GM18511 (cell line): Measurements from ENCODE around the gene NEAT1.

Experiments used
- ATAC-seq: cut with Tn5 transposase; IDR thresholded peaks from one replicate; pipeline ENCODE4 v1.9.1; 2021; ENCODE audit warnings: mild to moderate bottlenecking, moderate library complexity; ENCODE audit not compliant: unreplicated experiment

Gene NEAT1

DNA sequence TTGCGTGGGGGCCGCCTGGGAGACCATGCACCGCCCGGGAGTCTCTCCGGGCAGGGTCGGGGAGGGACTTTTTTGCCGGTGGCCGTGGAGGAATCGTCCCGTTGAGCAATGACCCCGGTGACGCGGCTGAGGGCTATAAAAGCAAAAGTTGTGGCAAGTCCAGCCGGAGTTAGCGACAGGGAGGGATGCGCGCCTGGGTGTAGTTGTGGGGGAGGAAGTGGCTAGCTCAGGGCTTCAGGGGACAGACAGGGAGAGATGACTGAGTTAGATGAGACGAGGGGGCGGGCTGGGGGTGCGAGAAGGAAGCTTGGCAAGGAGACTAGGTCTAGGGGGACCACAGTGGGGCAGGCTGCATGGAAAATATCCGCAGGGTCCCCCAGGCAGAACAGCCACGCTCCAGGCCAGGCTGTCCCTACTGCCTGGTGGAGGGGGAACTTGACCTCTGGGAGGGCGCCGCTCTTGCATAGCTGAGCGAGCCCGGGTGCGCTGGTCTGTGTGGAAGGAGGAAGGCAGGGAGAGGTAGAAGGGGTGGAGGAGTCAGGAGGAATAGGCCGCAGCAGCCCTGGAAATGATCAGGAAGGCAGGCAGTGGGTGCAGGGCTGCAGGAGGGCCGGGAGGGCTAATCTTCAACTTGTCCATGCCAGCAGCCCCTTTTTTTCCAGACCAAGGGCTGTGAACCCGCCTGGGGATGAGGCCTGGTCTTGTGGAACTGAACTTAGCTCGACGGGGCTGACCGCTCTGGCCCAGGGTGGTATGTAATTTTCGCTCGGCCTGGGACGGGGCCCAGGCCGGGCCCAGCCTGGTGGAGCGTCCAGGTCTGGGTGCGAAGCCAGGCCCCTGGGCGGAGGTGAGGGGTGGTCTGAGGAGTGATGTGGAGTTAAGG is at the start of gene NEAT1:
TSS of gene NEAT1 (plus strand) at position 166 of the 883 bp plus-strand sequence.
- ATAC-seq: peak; percentile 17

- ATAC-seq: no peak
Measured at GRCh38 chr11:65373839-65374580, 48.6 kb upstream of the NEAT1 start.

GRCh38 chr11:65375012-65375411 is 47.6 kb upstream of the NEAT1 start:
- no peak for ATAC-seq

DNA sequence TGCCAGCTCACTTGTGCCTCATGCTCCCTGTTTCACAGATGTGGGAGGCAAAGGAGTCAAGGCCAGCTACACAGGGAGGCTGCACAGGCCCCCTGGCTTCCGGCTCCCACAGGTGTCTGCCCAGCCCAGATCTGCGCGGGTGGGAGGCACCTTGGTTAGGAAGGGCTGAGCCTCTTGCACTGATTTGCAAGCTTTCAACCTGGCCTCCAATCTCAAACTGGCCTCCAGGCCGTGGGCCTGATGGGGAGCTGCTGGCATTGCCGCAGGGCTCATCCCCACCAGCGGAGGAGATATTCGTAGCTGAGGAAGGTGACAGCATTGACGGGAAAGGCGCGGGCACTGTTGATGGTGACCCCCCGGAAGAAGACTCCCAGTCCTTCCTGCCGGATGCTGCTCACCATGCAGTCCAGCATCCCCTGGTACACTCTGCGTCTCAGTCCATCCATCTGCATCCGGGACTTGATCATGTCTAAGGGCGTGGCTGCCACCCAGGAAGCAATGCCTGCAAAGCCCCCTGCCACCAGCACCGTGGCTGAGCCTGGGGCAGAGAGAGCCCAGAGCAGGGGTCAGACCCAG is 46.4 kb upstream of the NEAT1 start:
- no peak for ATAC-seq

DNA sequence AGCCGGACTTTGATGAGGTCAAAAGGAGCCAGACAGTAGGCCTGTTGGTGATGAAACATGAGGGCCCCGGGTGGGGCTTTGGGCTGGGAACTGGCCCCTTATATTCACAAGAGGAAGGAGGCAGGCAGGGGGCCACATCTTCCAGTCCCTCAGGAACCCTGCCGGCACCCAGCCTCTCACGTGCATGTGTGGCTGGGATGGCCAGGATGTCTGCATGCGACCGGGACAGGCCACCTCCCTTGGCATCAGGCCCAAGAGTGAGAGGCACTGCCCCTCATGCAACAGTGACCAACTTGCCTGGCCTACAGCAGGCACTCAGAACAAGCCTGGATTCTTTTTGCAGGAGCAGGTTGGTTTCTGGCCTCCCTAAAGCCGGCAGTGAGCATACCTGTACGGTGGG is 45.6 kb upstream of the NEAT1 start:
- ATAC-seq: no peak

DNA sequence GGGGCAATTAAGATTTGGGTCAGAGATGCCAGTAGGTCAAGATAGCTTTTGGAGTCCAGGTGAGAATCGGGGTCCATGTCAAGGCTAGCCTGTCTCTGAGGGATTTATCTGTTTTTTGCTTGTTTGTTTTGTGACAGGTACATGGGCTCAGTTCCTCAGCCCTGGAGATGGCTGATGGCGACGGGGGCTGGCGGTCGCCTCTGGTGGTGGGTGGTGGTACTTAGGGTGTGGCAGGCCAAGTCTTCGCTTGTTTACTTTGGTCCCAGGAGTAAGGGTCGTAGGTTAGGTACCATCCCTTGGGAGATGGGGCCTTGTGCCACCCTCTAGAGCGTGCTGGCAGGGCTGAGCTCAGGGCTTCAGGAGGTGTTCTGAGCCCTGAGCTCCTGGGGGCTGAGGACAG is 44.8 kb upstream of the NEAT1 start:
- no peak for ATAC-seq

DNA sequence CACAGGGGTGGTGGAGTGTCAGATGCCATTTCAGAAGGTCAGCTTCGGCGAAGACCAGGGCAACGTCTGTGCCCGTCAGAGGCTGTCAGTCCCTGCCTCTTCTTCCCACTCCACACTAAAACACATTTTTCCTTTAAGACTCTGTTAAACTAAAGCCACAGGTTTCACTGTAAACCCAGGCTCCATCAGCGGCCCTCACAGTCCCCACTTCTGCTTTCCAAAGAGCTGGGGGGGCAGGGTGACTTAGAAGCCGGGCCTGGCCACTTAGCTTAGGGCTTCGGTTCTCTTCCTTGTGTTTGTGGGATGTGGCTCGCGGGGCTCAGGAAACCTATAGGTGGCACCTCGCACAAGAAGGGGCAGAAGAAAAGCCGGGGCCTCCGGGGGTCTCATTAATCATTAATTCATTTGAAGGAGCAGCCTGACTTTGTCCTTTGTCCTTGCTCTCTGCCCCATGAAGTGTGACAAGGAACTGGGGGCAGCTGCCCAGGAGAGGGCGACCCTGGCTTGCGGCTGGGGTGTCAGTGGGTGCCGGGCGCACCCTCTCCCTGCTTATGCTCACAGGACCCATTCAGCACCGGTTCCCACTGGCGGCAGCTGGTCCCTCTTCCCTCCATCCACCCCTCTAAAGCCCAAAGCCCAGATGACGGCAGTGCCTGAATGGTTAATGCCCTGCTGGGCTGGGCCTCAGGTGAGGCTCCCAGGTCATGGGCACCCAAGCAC is 44.2 kb upstream of the NEAT1 start:
- no peak for ATAC-seq

GRCh38 chr11:65378928-65379638 is 43.5 kb upstream of the NEAT1 start:
- ATAC-seq: no peak

DNA sequence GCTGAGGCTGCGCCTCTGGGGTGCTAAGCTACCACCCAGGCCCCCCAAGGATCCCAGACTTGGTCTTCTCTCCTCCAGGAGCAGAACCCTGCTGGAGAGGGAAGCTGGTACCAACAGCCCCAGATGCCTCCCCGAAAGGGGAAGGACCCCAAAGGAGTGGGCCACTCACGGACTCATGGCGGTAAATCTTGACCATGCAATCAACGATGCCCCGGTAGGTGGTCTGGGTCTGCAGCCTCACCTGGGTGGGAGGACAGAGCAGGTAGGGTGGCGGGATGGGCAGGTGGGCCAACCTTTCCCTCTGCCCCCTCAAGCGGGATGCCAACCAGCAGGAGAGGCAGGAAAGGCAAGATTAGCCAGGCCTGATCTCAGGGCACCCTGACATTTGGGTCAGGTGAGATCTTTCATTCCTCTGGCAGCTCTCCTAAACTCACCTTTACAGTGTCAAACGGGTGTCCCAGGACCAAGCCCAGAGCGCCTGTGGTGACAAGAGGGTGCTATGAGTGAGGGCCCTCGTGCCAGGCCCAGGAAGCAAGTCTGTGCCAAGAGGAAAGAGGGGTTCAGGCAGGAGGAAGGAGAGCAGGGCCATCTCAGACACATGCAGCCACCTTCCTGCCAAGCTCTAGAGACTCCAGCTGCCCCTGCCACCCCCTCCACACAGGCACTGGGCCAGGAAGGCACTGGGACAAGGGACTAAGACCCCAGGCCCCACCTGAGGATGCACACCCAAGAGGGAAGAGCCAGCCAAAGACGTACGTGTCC is 42.7 kb upstream of the NEAT1 start:
- no peak for ATAC-seq

GRCh38 chr11:65380460-65381119 is 42.0 kb upstream of the NEAT1 start:
- ATAC-seq: no peak

GRCh38 chr11:65381716-65382032 is 40.9 kb upstream of the NEAT1 start:
- no peak for ATAC-seq

GRCh38 chr11:65382033-65382803 is 40.4 kb upstream of the NEAT1 start, which contains the start of gene SLC25A45:
TSS of gene SLC25A45 (minus strand) at chr11:65382646. CDS start at chr11:65381951, 695 bp downstream.
- ATAC-seq: peak; percentile 72

GRCh38 chr11:65382804-65383368 is 39.7 kb upstream of the NEAT1 start:
- ATAC-seq: no peak

- no peak for ATAC-seq
Measured at GRCh38 chr11:65383778-65384177, 38.8 kb upstream of the NEAT1 start.

DNA sequence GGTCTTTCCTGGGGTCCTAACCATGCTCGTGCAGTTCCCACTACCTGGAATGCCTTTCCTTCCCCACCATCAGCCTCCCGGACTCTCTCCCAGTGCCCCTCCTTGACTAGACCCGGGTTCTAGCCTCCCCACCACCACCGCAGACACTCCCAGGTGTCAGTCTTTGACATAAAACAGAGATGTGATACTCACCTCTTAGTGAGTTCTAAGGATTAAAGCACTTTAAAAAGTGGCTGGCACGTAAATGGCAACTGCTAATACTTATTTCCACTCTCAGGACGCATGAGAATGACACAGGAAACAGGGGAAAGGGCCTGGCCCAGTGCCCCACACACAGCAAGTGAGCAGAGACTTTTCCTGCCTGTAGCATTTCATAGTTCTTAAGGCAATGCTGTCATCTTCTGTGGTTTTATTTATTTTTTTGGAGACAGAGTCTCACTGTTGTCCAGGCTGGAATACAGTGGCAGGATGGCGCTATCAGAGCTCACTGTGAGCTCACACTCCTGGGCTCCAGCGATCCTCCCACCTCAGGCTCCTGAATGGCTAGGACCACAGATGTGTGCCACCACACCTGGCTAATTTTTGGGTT is 38.2 kb upstream of the NEAT1 start:
- ATAC-seq: no peak

DNA sequence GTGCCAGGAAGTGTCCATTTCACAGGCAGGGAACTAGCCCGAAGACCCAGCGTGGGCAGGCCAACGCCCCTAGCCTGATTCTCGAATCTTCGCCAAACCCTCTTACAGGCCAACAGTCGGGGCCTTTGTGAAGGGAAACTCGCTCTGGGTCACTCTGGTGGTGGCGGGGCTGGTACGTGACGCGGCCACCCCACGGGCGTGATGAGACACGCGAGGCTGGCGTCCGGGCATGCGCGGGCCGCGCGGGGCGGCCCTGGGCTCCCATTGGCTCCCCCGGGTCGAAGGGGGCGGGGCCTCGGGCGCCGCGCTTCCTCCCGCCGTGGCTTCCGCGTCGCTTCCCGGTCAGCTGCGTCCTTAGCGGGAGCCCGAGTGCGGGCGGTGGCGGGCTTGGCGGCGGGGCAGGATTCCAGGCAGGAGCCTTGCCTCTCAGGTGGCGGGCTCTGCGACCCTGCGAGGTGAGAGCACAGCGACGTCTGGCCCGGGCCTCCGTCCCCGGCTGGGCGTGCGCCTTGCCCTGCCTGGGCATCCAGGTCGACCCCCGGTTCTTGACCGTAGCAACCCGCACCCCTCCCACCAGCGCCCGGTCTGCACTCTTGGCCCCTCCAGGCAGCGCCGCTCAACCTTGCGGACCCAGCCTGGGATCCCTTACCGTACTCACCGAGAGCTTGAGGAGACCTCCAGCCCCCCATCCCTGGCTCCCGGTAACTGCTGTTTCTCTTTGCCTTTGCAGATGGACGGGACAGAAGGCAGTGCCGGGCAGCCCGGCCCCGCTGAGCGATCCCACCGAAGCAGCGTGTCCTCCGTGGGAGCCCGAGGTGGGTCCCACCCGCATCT is 36.1 kb upstream of the NEAT1 start, which contains the start of gene FRMD8:
TSS of gene FRMD8 (plus strand) at position 331 of the 834 bp plus-strand sequence. CDS start at position 731, 400 bp downstream.
- no peak for ATAC-seq

GRCh38 chr11:65388731-65389130 is 33.9 kb upstream of the NEAT1 start:
- no peak for ATAC-seq
